Stimulated activated CD8-positive, alpha-beta memory T cell treated with anti-CD3 and anti-CD28 coated beads, Interleukin-15, amount 100 ng/mL, for 24 hours (primary cell): ENCODE measurements around the gene LMCD1.

Experiments
- DNase-seq: peaks from one replicate; pipeline ENCODE4 v3.0.0-alpha.2; 2020; ENCODE audit warnings: low read depth

Gene LMCD1

DNA sequence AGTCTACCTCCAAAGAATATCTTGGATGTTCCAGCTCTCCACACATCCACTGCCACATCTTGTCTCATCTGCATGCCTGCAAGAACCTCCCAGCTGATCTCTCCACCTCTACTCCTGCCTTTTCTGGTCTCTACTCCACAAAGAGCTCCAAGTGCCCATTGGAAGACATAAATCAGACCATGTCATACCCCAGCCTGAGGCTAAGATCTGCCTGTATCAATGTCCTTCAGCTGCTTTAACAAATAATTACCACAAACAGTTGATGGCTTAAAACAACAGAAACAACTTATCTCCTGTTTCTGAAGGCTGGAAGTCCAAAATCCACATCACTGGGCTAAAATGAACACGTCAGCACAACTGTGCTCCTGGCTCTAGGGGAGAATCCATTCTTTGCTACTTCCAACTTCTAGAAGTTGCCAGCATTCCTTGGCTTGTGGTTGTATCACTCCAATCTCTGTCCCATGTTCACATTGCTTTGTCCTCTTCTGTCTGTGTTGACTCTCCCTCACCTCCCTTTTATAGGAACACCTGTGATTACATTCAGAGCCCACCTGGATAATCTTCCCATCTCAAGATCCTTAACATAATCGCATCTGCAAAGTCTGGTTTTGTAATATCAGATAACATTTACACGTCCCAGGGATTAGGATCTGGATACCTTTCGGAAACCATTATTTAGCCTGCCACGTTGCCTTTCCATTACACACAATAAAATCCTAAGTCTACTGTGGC, 17.0 kb upstream of the LMCD1 start:
- DNase-seq, result no peak

- no peak for DNase-seq
Measured at GRCh38 chr3:8485141-8485870, 16.3 kb upstream of the LMCD1 start.

DNA sequence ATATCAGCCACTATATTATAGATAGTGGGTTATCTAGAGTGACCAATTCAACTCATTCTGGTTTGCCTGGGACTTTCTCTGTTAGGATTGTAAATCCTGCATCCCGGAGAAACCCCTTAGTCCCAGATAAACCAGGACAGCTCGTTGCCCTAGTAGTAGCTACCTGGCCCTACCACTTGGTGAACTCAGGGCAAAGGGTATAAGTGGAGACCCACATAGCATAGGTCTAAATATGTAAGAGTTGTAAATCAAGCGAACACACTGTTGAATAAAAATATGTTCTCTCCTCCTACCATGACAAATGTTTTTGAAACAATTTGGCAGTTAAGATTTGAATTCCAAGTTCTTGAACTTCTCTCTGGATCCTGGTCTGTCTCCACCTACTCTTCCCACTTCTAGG, 15.7 kb upstream of the LMCD1 start:
- no peak for DNase-seq

DNA sequence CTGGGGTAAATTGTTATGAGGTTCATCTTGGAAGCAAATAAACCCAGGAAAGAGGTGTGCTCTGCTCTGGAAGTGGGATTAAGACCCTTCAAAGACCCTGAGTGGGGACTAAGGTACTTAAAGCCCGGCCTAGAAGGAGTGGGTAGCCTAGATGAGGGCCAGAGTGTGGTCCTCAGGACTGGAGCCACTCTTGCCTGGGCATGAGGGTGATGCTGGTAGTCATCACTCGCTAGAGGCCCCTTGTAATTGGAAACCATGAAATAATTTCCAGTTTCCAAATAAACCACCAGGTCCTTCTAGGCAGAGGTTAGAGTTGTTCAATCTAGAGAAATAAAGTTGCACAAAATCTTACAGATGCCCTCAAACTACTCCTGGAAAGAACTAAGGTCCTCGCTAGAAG, 15.2 kb upstream of the LMCD1 start:
- no peak for DNase-seq

DNA sequence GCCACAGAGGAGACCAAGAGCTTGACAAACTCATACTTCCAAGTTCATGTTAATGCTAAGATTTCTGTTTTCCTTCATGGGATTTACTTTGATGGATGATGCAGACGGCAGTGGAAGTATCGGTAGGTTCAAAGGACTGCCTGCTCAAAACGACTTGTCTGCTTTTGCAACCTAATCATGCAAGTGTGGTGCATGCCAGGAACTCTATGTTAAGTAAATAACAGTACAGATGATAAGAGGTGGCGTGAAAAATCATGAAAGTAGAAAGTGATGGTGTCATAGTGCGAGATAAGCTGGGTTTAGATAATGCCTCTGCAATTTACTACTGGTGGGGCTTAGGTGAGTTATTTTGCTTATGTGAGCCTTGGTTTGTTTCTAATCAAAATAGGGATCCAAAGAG, 14.7 kb upstream of the LMCD1 start:
- DNase-seq, result no peak

GRCh38 chr3:8488411-8488810, 13.2 kb upstream of the LMCD1 start:
- no peak for DNase-seq

- no peak for DNase-seq
Measured at GRCh38 chr3:8488877-8489276, 12.7 kb upstream of the LMCD1 start.

DNA sequence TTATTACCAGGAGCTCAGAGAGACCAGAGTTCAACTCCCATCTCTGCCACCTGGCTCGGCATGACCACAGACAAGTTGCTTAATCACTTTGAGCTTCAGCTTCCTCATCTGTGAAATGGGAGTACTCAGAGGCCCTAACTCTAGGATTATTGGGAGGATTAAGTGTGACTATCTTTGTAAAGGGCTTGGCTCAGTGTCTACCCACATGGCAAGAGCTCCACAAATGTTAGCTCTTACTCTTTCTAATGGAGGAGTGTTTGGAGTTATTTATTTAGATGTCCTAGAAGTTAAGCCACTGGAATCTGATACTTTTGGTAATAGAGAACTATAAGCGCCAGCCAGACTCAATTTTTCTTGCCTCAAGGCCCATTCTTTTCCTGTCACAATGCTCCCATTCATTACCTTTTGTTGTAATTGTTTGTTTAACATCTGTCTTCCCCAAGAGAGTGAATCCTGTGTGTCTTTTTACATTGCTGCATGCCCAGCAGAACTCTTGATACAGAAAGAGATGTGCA, 12.3 kb upstream of the LMCD1 start:
- no peak for DNase-seq

DNA sequence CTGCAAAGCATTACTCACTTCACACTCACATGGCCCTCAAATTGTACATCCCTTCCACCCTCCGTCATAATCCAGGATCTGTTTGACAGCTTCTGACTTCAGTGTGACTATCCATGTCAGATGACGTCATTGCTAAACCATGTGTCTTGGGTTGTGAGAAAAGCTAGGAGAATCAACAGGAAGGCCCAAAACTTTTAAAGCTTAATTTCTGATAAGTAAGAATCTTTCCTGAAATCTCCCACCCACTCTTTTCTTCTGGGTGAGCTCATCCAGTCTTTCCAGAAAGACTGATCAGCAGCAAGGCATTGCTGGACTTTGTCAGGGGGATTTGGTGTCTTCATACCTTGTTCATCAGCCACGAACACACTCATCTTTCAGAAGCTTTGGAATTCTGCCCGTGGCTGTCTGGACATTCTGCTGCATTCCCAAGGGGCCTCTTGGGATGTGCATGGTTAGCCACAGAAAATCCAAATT, 11.5 kb upstream of the LMCD1 start:
- no peak for DNase-seq

DNA sequence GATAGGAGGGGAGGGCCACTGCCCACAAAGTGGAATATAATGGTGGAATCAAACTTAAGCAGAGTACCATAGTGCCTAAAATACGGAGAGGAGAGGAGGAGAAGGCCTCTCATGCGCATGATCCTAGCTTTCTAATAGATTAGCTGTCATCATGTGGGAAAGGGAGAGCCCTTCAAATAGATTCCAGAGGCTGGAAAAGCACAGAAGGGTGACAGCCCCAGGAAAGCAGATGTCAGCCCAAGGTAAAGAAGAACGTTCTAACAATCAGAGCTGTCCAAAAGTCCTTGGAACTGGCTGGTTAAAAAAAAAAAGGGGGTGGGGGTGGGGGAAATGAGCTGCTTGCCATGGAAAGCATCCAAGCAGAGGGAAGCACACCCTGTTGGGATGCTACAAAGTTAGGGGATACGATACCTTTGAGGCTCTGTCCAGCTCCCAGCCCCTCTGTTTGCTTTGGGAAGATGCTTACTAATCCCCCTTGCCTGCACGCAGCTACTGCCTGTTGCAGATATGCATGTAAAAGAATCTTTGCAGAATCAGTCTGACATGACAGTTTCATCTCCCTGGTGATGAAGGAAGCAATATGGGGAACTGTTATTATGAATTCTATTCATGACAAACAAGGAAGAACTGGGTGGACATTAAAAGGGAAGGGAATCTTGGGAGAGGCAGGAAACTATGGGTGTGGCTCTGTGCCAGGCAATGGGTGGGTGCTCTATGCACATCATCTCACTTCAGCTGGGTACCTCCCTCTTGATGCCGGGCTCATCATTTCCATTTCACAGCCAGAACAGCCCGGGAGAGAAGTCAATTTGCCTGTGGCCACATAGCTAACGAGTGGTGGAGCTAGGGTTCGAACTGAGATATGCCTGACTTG, 10.1 kb upstream of the LMCD1 start:
- DNase-seq, result no peak

DNA sequence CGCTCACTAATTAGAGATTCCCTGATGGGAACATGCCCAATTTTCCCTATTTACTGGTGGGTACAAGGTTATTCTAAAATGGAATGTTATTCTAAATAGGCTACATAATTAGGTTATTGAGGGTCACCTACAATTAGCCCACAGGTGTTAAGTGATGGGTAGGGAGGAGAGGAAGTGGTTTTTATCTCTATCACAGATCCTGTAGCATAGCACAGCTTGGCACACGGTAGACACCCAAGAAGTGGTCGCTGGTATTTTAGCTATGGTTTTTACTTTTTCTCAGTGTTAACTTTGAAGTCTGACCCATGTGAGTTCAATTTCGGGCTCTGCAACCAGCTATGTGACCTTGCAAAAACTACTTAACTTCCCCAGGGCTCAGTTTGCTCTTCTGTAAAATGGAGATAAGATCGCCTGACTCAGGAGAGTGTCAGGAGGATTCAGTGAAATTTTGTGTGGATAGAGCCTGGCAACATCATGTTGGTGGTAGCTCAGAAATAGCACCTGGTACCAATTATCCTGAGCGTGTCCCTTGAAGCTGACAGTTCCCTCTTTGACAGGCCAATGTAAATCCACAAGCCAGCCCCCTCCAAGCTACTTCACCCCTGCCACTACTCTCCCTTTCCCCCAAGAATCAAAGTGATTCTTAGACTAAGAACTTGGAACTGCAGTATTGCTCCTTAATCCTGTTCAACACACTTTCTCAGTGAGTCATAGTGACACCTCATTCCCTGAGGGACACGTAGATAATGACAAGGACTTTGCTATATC, 8.7 kb upstream of the LMCD1 start:
- no peak for DNase-seq

GRCh38 chr3:8493744-8494143, 7.9 kb upstream of the LMCD1 start:
- no peak for DNase-seq

DNA sequence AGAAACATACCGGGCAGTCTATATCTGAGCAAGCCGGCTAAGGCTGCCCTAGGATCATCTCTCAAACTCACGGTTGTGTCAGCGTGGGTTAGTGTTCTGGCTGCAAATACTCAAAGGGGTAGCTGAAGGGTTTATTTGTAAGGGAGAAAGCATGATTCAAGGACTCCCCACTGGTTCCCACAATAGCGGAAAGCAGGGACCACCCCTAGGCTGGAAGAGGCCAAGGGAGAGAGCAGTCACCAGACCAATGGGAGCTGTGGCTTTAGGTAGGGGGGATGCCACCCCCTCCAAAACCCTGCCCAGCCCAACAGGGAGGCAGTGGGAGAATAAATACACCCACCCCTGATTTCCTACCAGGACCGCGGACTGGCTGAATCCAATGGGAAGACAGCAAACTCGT, 7.3 kb upstream of the LMCD1 start:
- DNase-seq, result no peak

DNA sequence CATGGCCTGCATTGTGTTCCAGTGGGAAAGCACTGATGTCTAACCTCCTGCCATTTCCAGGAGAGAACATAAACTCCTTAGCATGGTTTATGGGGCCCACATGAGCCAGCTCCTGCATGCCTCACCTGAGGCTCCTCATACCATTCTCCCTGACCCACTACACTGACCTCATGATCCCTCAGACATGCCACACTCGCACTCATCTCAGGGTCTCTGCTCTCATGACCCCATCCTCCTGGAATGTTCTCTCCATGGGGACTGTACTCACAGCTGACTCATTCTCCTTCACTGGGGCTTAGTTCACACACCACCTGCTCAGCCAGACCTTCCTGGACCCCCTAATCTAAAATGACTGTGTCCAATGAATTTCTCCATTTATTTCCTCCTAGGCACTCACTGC, 4.0 kb upstream of the LMCD1 start:
- DNase-seq, result no peak

DNA sequence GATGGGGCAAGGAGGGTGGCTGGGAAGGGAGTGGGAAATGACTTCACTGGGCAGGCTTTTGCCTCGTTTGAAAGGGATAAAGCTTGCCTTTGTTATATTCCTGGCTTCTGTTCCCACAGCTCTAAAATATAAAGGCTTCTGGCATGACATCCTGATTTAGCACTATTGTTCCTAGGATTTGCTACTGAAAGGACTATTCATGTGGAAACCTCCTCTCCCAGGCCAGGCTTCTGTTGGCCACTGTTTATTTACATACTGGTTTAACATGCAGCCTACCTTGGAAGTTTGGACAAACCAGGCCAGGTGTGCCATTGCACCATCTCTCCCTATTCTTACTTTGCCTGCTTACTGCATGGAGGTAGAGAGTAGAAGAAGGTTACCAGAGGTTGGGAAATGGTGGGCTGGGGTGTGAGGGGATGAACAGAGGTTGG, 2.4 kb upstream of the LMCD1 start:
- no peak for DNase-seq

DNA sequence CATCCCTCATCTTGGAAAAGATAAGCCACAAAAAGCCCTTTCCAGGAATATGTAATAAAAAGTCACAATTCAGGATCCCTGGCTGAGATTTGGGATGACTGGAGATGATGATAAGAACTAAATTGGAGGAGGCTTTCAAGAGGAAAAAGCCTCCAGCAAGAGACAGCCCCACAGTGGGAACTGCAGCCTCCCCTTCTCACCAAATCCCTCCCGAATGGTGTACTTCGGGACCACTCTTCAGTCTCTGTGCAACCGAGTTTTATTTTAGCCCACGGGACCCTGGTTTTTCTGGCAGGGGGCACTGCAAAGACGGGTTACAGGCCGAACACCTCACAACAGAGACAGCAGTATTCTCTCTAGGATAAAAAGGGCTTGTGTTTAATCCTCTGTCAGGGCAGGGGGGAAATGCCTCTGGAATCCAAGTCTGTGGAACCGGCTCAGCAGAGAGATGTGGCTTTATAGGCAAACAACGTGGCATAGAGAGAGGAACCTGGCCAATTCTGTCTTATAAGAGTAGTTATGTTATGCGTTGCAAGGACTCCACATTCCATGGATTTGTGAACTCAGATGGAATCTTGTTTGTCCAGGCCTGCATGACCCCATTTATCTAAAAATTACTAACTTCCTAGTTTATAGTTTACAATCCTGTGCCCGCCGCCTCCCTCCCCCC, 1.2 kb upstream of the LMCD1 start:
- DNase-seq, result no peak

DNA sequence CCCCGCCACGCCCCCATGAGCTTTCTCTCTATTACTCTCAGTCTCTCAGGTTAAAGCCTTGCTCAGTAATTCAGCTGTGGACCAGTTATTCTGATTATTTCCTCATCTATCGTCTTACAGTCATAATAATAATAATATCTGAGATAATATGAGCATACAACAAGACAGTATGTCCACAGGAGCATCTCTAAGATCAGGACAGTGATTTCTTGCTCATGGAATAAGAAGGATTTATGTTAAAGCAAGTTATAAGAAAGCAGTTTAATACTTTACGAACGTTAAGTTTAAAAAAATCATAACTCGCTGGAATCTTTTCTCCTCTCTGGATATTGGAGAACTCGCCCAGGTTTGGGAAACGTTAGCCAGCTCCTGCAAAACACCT, 643 bp upstream of the LMCD1 start:
- DNase-seq, result no peak

DNA sequence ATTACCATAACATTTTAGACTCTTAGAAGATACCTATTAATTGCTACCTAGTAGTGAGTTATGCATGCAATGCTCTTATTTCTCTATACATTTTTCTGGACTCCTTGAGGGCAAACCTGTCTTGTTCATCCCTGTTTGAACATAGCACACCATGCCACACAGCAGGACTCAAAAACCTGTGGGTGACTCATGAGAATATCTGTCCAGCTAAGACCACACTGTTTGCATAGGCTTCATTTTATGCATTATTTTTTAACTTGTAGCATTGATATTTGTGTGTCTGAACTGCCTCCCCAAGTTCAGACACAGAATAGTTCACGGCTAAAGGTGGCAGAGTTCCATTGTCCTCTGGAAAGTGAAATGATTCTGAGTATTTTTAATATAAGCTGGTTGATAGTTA, 1.8 kb downstream of the LMCD1 start:
- DNase-seq, result no peak

- no peak for DNase-seq
Measured at GRCh38 chr3:8503871-8504610, 2.4 kb downstream of the LMCD1 start.

DNA sequence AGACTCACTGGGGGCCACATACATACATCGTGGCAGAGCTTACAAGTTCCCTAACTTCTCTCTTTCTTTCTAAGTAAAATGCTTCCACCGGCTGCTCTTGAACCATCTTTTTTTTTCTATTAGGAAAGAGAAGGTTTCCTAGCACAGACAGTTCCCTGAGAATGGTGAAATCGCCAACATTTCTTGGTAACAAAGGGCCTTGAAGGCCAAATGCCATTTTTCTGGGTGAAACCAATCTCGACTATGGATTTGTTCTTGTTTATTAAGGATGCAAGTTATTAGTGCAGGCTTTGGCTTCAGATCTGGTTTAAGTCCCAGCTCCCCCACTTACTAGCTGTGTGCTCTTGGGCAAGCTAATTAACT, 3.0 kb downstream of the LMCD1 start:
- no peak for DNase-seq

DNA sequence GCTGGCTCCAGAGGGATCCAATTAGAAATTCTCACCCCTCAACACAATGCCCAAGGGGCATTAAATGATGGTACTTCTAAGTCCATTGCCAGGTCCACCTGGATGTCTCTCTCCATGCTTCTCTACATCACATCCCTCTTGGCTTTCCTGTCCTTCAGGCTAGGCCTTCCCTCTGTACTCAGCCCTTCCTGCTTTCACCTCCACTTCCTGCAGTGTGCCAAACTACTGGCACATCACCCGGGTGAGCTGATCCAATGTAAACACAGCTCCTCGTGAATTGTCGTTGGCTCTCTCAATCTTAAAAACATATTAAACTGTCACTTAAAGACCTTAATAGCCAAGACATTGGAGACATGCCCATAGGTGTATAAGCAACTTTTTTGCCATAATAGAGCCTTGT, 4.0 kb downstream of the LMCD1 start:
- DNase-seq, result no peak
